IMR-90 (cell line): Measurements from ENCODE around the gene ZDHHC8. TPM values are rescaled to one million over a fixed set of nuclear protein-coding genes. Genes with fewer than 3 reads are reported as not detected.

Experiments
- ATAC-seq: fragments of 200-7000 bp; cut with Tn5 transposase; 2 replicates; pipeline ENCODE4 v1.9.1; 2020; ENCODE audit warnings: low read depth, mild to moderate bottlenecking, moderate library complexity
- BruUV-seq: library from RNA; stranded (reverse); fragments of 400-500 nt; replicated peaks from 2 replicates; lab custom pipeline; 2021; lab: Mats Ljungman, UMichigan
- CTCF ChIA-PET: fragments of 300-600 bp; formaldehyde crosslinking; extraction: SDS; loops from one replicate; lab custom pipeline; 2021; ENCODE audit warnings: antibody characterized with exemption; lab: Yijun Ruan, JAX
- POLR2A ChIA-PET: fragments of 300-600 bp; sonication (Branson Sonifier 250); formaldehyde crosslinking; loops from one replicate; lab custom pipeline; 2022; ENCODE audit warnings: antibody characterized with exemption; ENCODE audit not compliant: unreplicated experiment; lab: Charles Lee
- DNase-seq: peaks from one replicate; pipeline ENCODE4 v3.0.0; 2013
- H2AFZ ChIP-seq: replicated peaks from 2 replicates; pipeline ENCODE3; 2013; ENCODE audit warnings: low read length, mild to moderate bottlenecking; ENCODE audit not compliant: poor library complexity
- H2AK5ac ChIP-seq: 2 replicates; pipeline ENCODE4 v1.6.1; 2013; ENCODE audit warnings: low read depth, low read length, inconsistent platforms
- H2AK9ac ChIP-seq: replicated peaks from 2 replicates; pipeline ENCODE3; 2013; ENCODE audit warnings: mild to moderate bottlenecking, low read depth, low read length, moderate library complexity; ENCODE audit not compliant: poor library complexity
- H2BK120ac ChIP-seq: 2 replicates; pipeline ENCODE4 v1.6.1; 2013; ENCODE audit warnings: low read depth, low read length, inconsistent platforms
- H2BK15ac ChIP-seq: 3 replicates; pipeline ENCODE4 v1.6.1; 2013; ENCODE audit warnings: low read depth, low read length, inconsistent platforms
- H2BK20ac ChIP-seq: 2 replicates; pipeline ENCODE4 v1.6.1; 2013; ENCODE audit warnings: low read depth, mild to moderate bottlenecking, inconsistent platforms, low read length, moderate library complexity
- H2BK5ac ChIP-seq: 2 replicates; pipeline ENCODE4 v1.6.1; 2013; ENCODE audit warnings: mild to moderate bottlenecking, low read depth, low read length, inconsistent platforms; ENCODE audit not compliant: poor library complexity, severe bottlenecking
- H3K14ac ChIP-seq: replicated peaks from 2 replicates; pipeline ENCODE4 v1.6.1; 2013; ENCODE audit warnings: low read depth, low read length, inconsistent platforms
- H3K18ac ChIP-seq: 2 replicates; pipeline ENCODE4 v1.6.1; 2013; ENCODE audit warnings: low read depth, low read length, control low read depth
- H3K23ac ChIP-seq: 2 replicates; pipeline ENCODE4 v1.6.1; 2013; ENCODE audit warnings: low read depth, low read length, inconsistent platforms
- H3K27ac ChIP-seq: 2 replicates; pipeline ENCODE4 v1.5.1; 2013; ENCODE audit warnings: mild to moderate bottlenecking, control low read depth, low read length; ENCODE audit not compliant: insufficient read depth
- H3K27me3 ChIP-seq: 2 replicates; pipeline ENCODE4 v1.6.1; 2013; ENCODE audit warnings: low read length; ENCODE audit not compliant: control insufficient read depth, insufficient read depth
- H3K36me3 ChIP-seq: 2 replicates; pipeline ENCODE4 v1.6.1; 2013; ENCODE audit warnings: low read length, mixed read lengths; ENCODE audit not compliant: control insufficient read depth, insufficient read depth
- H3K4ac ChIP-seq: 2 replicates; pipeline ENCODE4 v1.6.1; 2013; ENCODE audit warnings: low read depth, low read length, inconsistent platforms
- H3K4me1 ChIP-seq: 2 replicates; pipeline ENCODE4 v1.6.1; 2013; ENCODE audit warnings: low read length, mixed read lengths; ENCODE audit not compliant: control insufficient read depth, insufficient read depth
- H3K4me2 ChIP-seq: 2 replicates; pipeline ENCODE4 v1.6.1; 2013; ENCODE audit warnings: low read depth, mild to moderate bottlenecking, control low read depth, low read length, moderate library complexity
- H3K4me3 ChIP-seq: 2 replicates; pipeline ENCODE4 v1.5.1; 2013; ENCODE audit warnings: low read depth, mild to moderate bottlenecking, control low read depth, low read length, moderate library complexity; ENCODE audit not compliant: insufficient read depth
- H3K56ac ChIP-seq: 2 replicates; pipeline ENCODE4 v1.6.1; 2013; ENCODE audit warnings: low read length, inconsistent platforms; ENCODE audit not compliant: insufficient read depth; ENCODE audit errors: extremely low read depth
- H3K79me1 ChIP-seq, 2 experiments: 2 replicates each; pipeline ENCODE4 v1.6.1; 2013; ENCODE audit warnings: low read length in 2 of 2, inconsistent platforms in 1 of 2, low read depth in 1 of 2
- H3K9ac ChIP-seq: 2 replicates; pipeline ENCODE4 v1.6.1; 2013; ENCODE audit warnings: low read depth, low read length, control low read depth
- H3K9me1 ChIP-seq: 2 replicates; pipeline ENCODE4 v1.6.1; 2013; ENCODE audit warnings: low read length, inconsistent platforms; ENCODE audit not compliant: insufficient read depth
- H3K9me3 ChIP-seq: 2 replicates; pipeline ENCODE4 v1.6.1; 2013; ENCODE audit warnings: low read length; ENCODE audit not compliant: control insufficient read depth, insufficient read depth
- H4K20me1 ChIP-seq: 2 replicates; pipeline ENCODE4 v1.6.1; 2013; ENCODE audit warnings: low read length, inconsistent platforms; ENCODE audit not compliant: insufficient read depth
- H4K5ac ChIP-seq: 2 replicates; pipeline ENCODE4 v1.6.1; 2013; ENCODE audit warnings: mild to moderate bottlenecking, low read depth, low read length, control low read depth
- H4K8ac ChIP-seq, 2 experiments: 2 replicates each; pipeline ENCODE4 v1.6.1; 2013; ENCODE audit warnings: low read depth in 2 of 2, low read length in 2 of 2, control low read depth in 1 of 2, inconsistent platforms in 1 of 2
- H4K91ac ChIP-seq: 2 replicates; pipeline ENCODE4 v1.6.1; 2013; ENCODE audit warnings: low read depth, low read length, inconsistent platforms; ENCODE audit not compliant: insufficient read depth
- FOS ChIP-seq: fragments of 150-350 bp; IDR thresholded peaks from 2 replicates; pipeline ENCODE4 v1.6.1; 2016; ENCODE audit warnings: low read depth, low read length
- WGBS, 2 experiments: methylation state at CpG; one replicate each; pipeline versions ENCODE4 v1.1.5 to v1.1.7; 2013; ENCODE audit warnings: missing lambda C conversion rate in 2 of 2; ENCODE audit not compliant: insufficient read length in 1 of 2; ENCODE audit errors: extremely low coverage in 2 of 2; 5-methylcytosine and 5-hydroxymethylcytosine counted together
- dilution Hi-C: fragments of 300-500 bp; cut with HindIII; formaldehyde crosslinking; loops from one replicate; pipeline ENCODE4 v1.14.3; 2018; ENCODE audit warnings: low sequenced_read_pairs; ENCODE audit not compliant: unreplicated experiment
- in situ Hi-C: fragments of 300-500 bp; cut with MboI; formaldehyde crosslinking; loops from 3 replicates; pipeline ENCODE4 v1.14.3; 2019; ENCODE audit warnings: low sequenced_read_pairs, inconsistent platforms, mixed read lengths
- intact Hi-C: fragments of 100-400 bp; cut with micrococcal nuclease; formaldehyde crosslinking; loops from 2 replicates; pipeline ENCODE4 v1.10.0; 2022
- polyA plus RNA-seq, 3 experiments: library from polyadenylated mRNA; depleted of rRNA; stranded (reverse); fragments of >200 nt; gene quantifications; 2 replicates each; pipeline ENCODE4 v1.2.3, GENCODE V29; 2012; ENCODE audit warnings: low replicate concordance in 1 of 3
- total RNA-seq: library from RNA; depleted of rRNA; stranded (reverse); fragments of >200 nt; gene quantifications from 2 replicates; pipeline ENCODE4 v1.2.3, GENCODE V29; 2012

ZDHHC8 gene
- total and polyA plus RNA-seq, 2 of the 4 experiments (the other 2 are of a cell fraction): 2.5 to 72.6 TPM

- peak overlapping the region; percentile 32 for H2AFZ ChIP-seq
- no peak overlapping the region for H3K9ac ChIP-seq
- H3K36me3 ChIP-seq: peaks cover 53% of the 10 kb centered on the region
- no TSS peak for BruUV-seq
- no peaks in the 10 kb centered on the region for H3K9me3 ChIP-seq
- H3K27me3 ChIP-seq: no peaks in the 10 kb centered on the region
- in situ Hi-C loops (no loop called here), intact Hi-C loops (no loop called here), dilution Hi-C loops (no loop called here)
- no peak overlapping the region for H4K8ac ChIP-seq
- 96% methylated on average over 11 of the region's 32 CpGs; no CpG with 5 or more reads in 1 of the 2 experiments for WGBS, 2 experiments
- H3K23ac ChIP-seq: no peak overlapping the region
- H2AK5ac ChIP-seq: no peak overlapping the region
- DNase-seq (no peak), ATAC-seq (no peak)
- H2BK15ac ChIP-seq: no peak overlapping the region
- ChIA-PET POLR2A (no interaction called here), CTCF (no interaction called here)
- no peak overlapping the region for H3K18ac ChIP-seq
- no peak for TF ChIP-seq FOS
- no peak overlapping the region for H3K4me2 ChIP-seq
- peaks cover 8 to 27% of the 10 kb centered on the region in 2 experiments for H3K79me1 ChIP-seq
- peak overlapping the region; percentile 5 for H2BK5ac ChIP-seq
- no peak overlapping the region for H3K4me3 ChIP-seq
- H4K91ac ChIP-seq: no peak overlapping the region
- H3K27ac ChIP-seq: no peak overlapping the region
- H2BK120ac ChIP-seq: no peak overlapping the region
- H3K4ac ChIP-seq: no peak overlapping the region
- peak overlapping the region; percentile 50 for H2AK9ac ChIP-seq
- no peak overlapping the region for H2BK20ac ChIP-seq
- no peak overlapping the region for H3K14ac ChIP-seq
- peaks cover under 1% of the 10 kb centered on the region; the same call in 1 of the 2 replicates for H3K4me1 ChIP-seq
- peaks cover 6% of the 10 kb centered on the region; the same call in 1 of the 2 replicates for H3K9me1 ChIP-seq
- peaks cover 43% of the 10 kb centered on the region for H4K20me1 ChIP-seq
- H4K5ac ChIP-seq: no peak overlapping the region
- H3K56ac ChIP-seq: no peak overlapping the region
Measured at GRCh38 chr22:20125201-20126174, 6.1 kb upstream of the ZDHHC8 start.
